Adrenal gland (tissue), 5 donors: ENCODE results near the gene RUNX3.

Experiments used
- POLR2A ChIP-seq, 2 donors: fragments of 450-650 bp; IDR thresholded peaks; one replicate each; pipeline ENCODE4 v1.6.1; 2017; ENCODE audit warnings: antibody characterized with exemption in 2 of 2, mild to moderate bottlenecking in 2 of 2, moderate library complexity in 1 of 2
- TF ChIP-seq, protein P1 (sequence below), 6 experiments: fragments of 450-650 bp in 4 of 6; fragments of 200-600 bp in 2 of 6; sonication (generic) in 1 of 6; IDR thresholded peaks; 1 replicate in 5 of 6; 2 replicates in 1 of 6; pipeline versions ENCODE4 v1.5.1 to v1.8.0; 2016 to 2021; ENCODE audit warnings: antibody characterized with exemption in 6 of 6, mild to moderate bottlenecking in 2 of 6, moderate library complexity in 1 of 6
- donor health status: DM: no; HTN: no; CAD: no.

DNA sequence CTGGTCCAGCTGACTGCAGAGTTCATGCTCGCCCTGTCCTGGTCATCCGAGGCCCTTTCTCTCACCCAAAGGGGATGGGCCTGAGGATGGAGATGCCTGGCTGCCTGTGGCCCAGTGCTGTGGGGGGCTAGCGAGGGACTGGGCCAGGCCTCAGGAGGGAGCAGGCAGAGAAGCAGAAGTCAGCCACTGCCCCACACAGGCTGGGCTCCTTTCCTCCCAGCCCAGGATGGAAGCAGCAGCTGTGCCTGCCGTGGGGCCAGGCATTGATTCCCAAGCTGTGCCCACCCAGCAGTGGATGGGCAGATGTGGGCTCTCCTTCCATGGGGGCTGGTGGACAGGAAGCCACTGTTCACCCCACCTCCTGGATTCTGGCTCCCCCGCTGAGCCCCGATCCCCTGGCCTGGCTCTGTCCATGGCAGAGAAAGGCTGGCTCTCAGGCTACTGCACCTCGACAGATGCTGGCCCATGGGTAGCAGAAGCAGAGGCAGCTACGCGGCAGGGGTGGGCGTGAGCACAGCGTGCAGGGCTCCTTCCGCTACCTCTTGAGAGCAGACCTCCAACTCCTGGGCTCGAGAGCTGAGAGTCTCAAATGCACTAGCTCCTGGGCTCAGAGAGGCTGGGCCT, 24.6 kb downstream of the RUNX3 start:
- TF ChIP-seq POLR2A (IDR thresholded peaks at IDR 0.05): no peak
- TF ChIP-seq, protein P1, sequence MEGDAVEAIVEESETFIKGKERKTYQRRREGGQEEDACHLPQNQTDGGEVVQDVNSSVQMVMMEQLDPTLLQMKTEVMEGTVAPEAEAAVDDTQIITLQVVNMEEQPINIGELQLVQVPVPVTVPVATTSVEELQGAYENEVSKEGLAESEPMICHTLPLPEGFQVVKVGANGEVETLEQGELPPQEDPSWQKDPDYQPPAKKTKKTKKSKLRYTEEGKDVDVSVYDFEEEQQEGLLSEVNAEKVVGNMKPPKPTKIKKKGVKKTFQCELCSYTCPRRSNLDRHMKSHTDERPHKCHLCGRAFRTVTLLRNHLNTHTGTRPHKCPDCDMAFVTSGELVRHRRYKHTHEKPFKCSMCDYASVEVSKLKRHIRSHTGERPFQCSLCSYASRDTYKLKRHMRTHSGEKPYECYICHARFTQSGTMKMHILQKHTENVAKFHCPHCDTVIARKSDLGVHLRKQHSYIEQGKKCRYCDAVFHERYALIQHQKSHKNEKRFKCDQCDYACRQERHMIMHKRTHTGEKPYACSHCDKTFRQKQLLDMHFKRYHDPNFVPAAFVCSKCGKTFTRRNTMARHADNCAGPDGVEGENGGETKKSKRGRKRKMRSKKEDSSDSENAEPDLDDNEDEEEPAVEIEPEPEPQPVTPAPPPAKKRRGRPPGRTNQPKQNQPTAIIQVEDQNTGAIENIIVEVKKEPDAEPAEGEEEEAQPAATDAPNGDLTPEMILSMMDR (IDR thresholded peaks at IDR 0.05): no peak
